Measurements from ENCODE around the gene UROC1.

UROC1 gene

GRCh38 chr3:126515066-126515706 lies 2.4 kb downstream of the UROC1 start:
- no peak overlapping the region for H3K27ac ChIP-seq (replicated peaks)
- DNase-seq (ENCODE audit: low read depth in 1 of 2, low spot score in 1 of 2), result no peak
- no peak overlapping the region for H3K4me3 ChIP-seq (replicated peaks; ENCODE audit: insufficient read depth, low read length)
- H3K27me3 ChIP-seq (ENCODE audit: insufficient read depth, poor library complexity, severe bottlenecking), result no peaks in the 10 kb centered on the region
- no peak for TF ChIP-seq GABPA (IDR thresholded peaks at IDR 0.05; ENCODE audit: low read depth)
- no peak for TF ChIP-seq CTCF (IDR thresholded peaks at IDR 0.05; ENCODE audit: insufficient read depth, low read length)
- TF ChIP-seq REST (IDR thresholded peaks at IDR 0.05; ENCODE audit: insufficient replicate concordance, low read depth), result no peak
- TF ChIP-seq SPI1 (IDR thresholded peaks at IDR 0.05; ENCODE audit: borderline replicate concordance, low read depth), result no peak
- TF ChIP-seq POLR2AphosphoS5 (IDR thresholded peaks at IDR 0.05; ENCODE audit: low read depth), result no peak

GRCh38 chr3:126514161-126514560 lies 3.4 kb downstream of the UROC1 start:
- no peak overlapping the region for H3K27ac ChIP-seq (replicated peaks)
- no peak for DNase-seq (ENCODE audit: low read depth in 1 of 2, low spot score in 1 of 2)
- TF ChIP-seq POLR2AphosphoS5 (IDR thresholded peaks at IDR 0.05; ENCODE audit: low read depth) (no peak), CTCF (IDR thresholded peaks at IDR 0.05; ENCODE audit: insufficient read depth, low read length) (no peak)
- H3K4me3 ChIP-seq (replicated peaks; ENCODE audit: insufficient read depth, low read length), result no peak overlapping the region
- H3K27me3 ChIP-seq (ENCODE audit: insufficient read depth, poor library complexity, severe bottlenecking), result no peaks in the 10 kb centered on the region

DNA sequence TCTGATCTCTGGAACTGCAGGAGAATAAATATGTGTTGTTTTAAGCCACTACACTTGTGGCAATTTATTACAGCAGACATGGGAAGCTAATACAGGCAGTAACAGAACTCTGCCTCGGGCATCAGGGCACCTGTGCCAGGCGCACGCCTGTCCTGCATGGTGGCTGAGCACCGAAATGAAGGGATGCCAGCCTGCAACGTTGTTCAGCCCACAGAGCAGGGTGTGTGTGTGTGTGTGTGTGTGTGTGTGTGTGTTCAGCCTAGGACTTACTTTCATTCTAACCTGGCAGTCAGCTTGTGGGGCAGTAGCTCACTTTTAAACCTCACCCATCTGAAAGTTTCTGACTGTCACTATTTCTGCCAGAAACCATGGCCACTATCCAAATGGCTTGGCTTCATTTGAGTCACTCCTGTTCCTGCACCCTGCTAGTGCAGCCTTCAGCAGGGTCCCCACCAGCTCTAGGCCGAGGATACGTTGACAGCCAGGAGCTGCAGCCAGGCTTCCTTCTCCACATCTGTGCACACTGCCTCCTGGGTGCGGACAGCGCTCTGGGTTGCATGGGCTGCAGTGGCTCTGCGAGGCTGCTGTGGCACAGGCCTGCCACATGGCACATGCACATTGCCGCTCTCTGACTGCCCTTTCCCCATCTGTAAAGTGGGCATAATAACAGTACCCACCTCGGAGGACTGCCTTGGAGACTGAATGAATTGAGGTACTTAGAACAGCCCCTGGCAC lies 4.5 kb downstream of the UROC1 start:
- no peak overlapping the region for H3K27ac ChIP-seq (replicated peaks)
- H3K4me3 ChIP-seq (replicated peaks; ENCODE audit: insufficient read depth, low read length), result no peak overlapping the region
- no peak for TF ChIP-seq REST (IDR thresholded peaks at IDR 0.05; ENCODE audit: insufficient replicate concordance, low read depth)
- no peak for TF ChIP-seq POLR2AphosphoS5 (IDR thresholded peaks at IDR 0.05; ENCODE audit: low read depth)
- no peak for TF ChIP-seq CTCF (IDR thresholded peaks at IDR 0.05; ENCODE audit: insufficient read depth, low read length)
- no peak for TF ChIP-seq GABPA (IDR thresholded peaks at IDR 0.05; ENCODE audit: low read depth)
- no peaks in the 10 kb centered on the region for H3K27me3 ChIP-seq (ENCODE audit: insufficient read depth, poor library complexity, severe bottlenecking)
- DNase-seq (ENCODE audit: low read depth in 1 of 2, low spot score in 1 of 2), result no peak

Data from HL-60 (cell line).